NCI-H524 treated with DMSO at 0.1 percent for 48 hours (cell line): ENCODE data around the gene CEBPZOS.
"Not testable (repeated sequence)": the region's sequence is repeated elsewhere in the genome, so short reads cannot be mapped to it uniquely, and the experiment has no call there.

Experiments
- DNase-seq: peaks from one replicate; lab custom pipeline; 2025; lab: John Stamatoyannopoulos, UW

The CEBPZOS gene

GRCh38 chr2:37191253-37191652, 5.0 kb upstream of the CEBPZOS start:
- no peak for DNase-seq

- DNase-seq: no peak
These were observed 4.5 kb upstream of the CEBPZOS start for GRCh38 chr2:37191747-37192146.

GRCh38 chr2:37192551-37192950, 3.7 kb upstream of the CEBPZOS start:
- no peak for DNase-seq

- DNase-seq: not testable (repeated sequence)
These were observed 405 bp upstream of the CEBPZOS start for GRCh38 chr2:37195862-37196319.

- no peak for DNase-seq
These were observed 2.4 kb downstream of the CEBPZOS start for GRCh38 chr2:37198681-37199065.

GRCh38 chr2:37201208-37201607, 4.9 kb downstream of the CEBPZOS start:
- DNase-seq: no peak

- DNase-seq: no peak
These were observed 5.5 kb downstream of the CEBPZOS start for GRCh38 chr2:37201766-37202165.

GRCh38 chr2:37203708-37204107, 7.4 kb downstream of the CEBPZOS start:
- no peak for DNase-seq

- DNase-seq: not testable (repeated sequence)
These were observed 8.9 kb downstream of the CEBPZOS start for GRCh38 chr2:37205071-37205661.

- no peak for DNase-seq
These were observed 9.5 kb downstream of the CEBPZOS start for GRCh38 chr2:37205689-37206341.

GRCh38 chr2:37206760-37207159, 10.5 kb downstream of the CEBPZOS start:
- not testable (repeated sequence) for DNase-seq

GRCh38 chr2:37211212-37211611, 14.9 kb downstream of the CEBPZOS start:
- DNase-seq: no peak

- no peak for DNase-seq
These were observed 15.6 kb downstream of the CEBPZOS start for GRCh38 chr2:37211939-37212338.

- DNase-seq: no peak
These were observed 19.0 kb downstream of the CEBPZOS start for GRCh38 chr2:37215250-37215649.

- no peak for DNase-seq
These were observed 22.8 kb downstream of the CEBPZOS start for GRCh38 chr2:37219046-37219445.

GRCh38 chr2:37223131-37223530, 26.8 kb downstream of the CEBPZOS start:
- DNase-seq: no peak

GRCh38 chr2:37224063-37224462, 27.8 kb downstream of the CEBPZOS start:
- no peak for DNase-seq

- DNase-seq: not testable (repeated sequence)
These were observed 28.8 kb downstream of the CEBPZOS start for GRCh38 chr2:37225129-37225528.

- DNase-seq: no peak
These were observed 30.6 kb downstream of the CEBPZOS start for GRCh38 chr2:37226863-37227262.

- DNase-seq: no peak
These were observed 32.5 kb downstream of the CEBPZOS start for GRCh38 chr2:37228788-37229187.

- no peak for DNase-seq
These were observed 34.3 kb downstream of the CEBPZOS start for GRCh38 chr2:37230581-37230980.

- peak; percentile 73 for DNase-seq
These were observed 35.2 kb downstream of the CEBPZOS start, which contains the start of the genes CEBPZ and NDUFAF7 for GRCh38 chr2:37231241-37232130. TSS of gene CEBPZ (minus strand) at chr2:37231596. CDS start at chr2:37231567, 29 bp downstream. TSS of gene NDUFAF7 (plus strand) at chr2:37231658. CDS start at chr2:37231706, 48 bp downstream.
